Thoracic aorta (tissue), 2 donors: ENCODE results near the gene ANKRD11. TPM values are rescaled to one million over a fixed set of nuclear protein-coding genes. Genes with fewer than 3 reads are reported as not detected.
"Not testable (repeated sequence)": the region's sequence is repeated elsewhere in the genome, so short reads cannot be mapped to it uniquely, and the experiment has no call there.

Experiments used
- ATAC-seq: fragments of 150-250 bp; one replicate; pipeline ENCODE4 v1.8.0; 2017; ENCODE audit warnings: low read depth; ENCODE audit not compliant: insufficient number of reproducible peaks, low FRiP score
- DNase-seq: peaks from one replicate; pipeline ENCODE4 v3.0.0-alpha.2; 2020; ENCODE audit warnings: low spot score
- H3K27ac ChIP-seq, 2 donors: fragments of 200-600 bp; sonication (generic); 1 replicate in 1 of 2; 2 replicates in 1 of 2; pipeline ENCODE4 v1.5.1; 2016; ENCODE audit warnings: mild to moderate bottlenecking in 2 of 2, moderate library complexity in 2 of 2
- H3K27me3 ChIP-seq: fragments of 200-600 bp; sonication (generic); replicated peaks from 2 replicates; pipeline ENCODE4 v1.6.0; 2016; ENCODE audit warnings: mild to moderate bottlenecking; ENCODE audit not compliant: insufficient read depth
- H3K36me3 ChIP-seq: fragments of 200-600 bp; sonication (generic); one replicate; pipeline ENCODE4 v1.5.1; 2016
- H3K4me1 ChIP-seq, 2 donors: fragments of 200-600 bp; sonication (generic); 1 replicate in 1 of 2; 2 replicates in 1 of 2; pipeline versions ENCODE4 v1.5.1 to v1.6.0; 2016; ENCODE audit warnings: low read depth in 2 of 2, mild to moderate bottlenecking in 1 of 2; ENCODE audit not compliant: control insufficient read depth in 1 of 2
- H3K4me3 ChIP-seq: fragments of 200-600 bp; sonication (generic); 2 replicates; pipeline ENCODE4 v1.5.1; 2016; ENCODE audit warnings: mild to moderate bottlenecking
- H3K9me3 ChIP-seq: fragments of 200-600 bp; sonication (generic); 2 replicates; pipeline ENCODE4 v1.5.1; 2016
- CTCF ChIP-seq: fragments of 200-600 bp; sonication (generic); IDR thresholded peaks from one replicate; pipeline ENCODE4 v1.5.1; 2019; ENCODE audit warnings: antibody characterized with exemption
- total RNA-seq, 2 donors: library from RNA; depleted of rRNA; stranded (reverse); fragments of >200 nt; gene quantifications; one replicate each; pipeline versions ENCODE4 v1.1.0 to v1.2.3, GENCODE V29; 2016

ANKRD11 gene
- total RNA-seq, 2 donors from 2014 or later: 125 to 129 TPM

DNA sequence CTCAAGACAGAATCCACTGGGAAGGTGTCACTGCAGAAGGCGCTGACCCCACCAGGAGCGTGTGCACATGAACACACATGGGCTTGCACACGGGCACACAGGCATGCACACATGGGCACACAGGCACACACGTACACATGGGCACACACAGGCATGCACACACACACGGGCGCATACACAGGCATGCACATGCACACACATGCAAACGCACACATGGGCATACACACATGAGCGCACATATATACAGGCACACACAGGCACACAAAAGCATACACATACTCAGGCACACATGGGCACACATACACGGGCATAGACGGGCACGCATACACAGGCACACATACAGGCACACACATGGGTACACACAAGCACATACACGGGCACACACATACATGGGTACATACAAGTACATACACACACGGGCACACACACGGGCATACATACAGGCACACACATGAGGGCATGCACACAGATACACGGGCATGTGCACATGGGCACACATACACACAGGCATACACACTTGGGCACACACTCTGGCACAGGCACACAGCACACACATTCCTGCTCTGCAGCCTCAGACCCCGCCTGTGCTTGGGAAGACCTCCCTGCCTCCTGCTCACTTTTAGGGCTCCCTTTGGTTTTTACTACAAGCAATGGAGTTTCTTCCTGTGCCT, 186.0 kb downstream of the ANKRD11 start:
- no peak for TF ChIP-seq CTCF
- H3K4me1 ChIP-seq: peaks cover 28 to 31% of the 10 kb centered on the region in 2 donors
- no peaks in the 10 kb centered on the region for H3K9me3 ChIP-seq
- H3K27me3 ChIP-seq: no peaks in the 10 kb centered on the region
- DNase-seq (no peak), ATAC-seq (no peak)
- no peak overlapping the region for H3K4me3 ChIP-seq
- peaks cover 19% of the 10 kb centered on the region for H3K36me3 ChIP-seq
- H3K27ac ChIP-seq: no peak overlapping the region

GRCh38 chr16:89303617-89304016, 186.7 kb downstream of the ANKRD11 start:
- Histone ChIP-seq H3K4me3 (no peak overlapping the region), H3K36me3 (peaks cover 19% of the 10 kb centered on the region), H3K27ac (no peak overlapping the region), H3K9me3 (no peaks in the 10 kb centered on the region), H3K4me1 (peaks cover 28 to 31% of the 10 kb centered on the region in 2 donors), H3K27me3 (no peaks in the 10 kb centered on the region)
- TF ChIP-seq CTCF: no peak
- ATAC-seq (no peak), DNase-seq (no peak)

- Histone ChIP-seq H3K27me3 (no peaks in the 10 kb centered on the region), H3K27ac (peak overlapping the region; percentile 70 to 91), H3K4me1 (peaks cover 24 to 40% of the 10 kb centered on the region in 2 donors), H3K4me3 (no peak overlapping the region), H3K9me3 (no peaks in the 10 kb centered on the region), H3K36me3 (peaks cover 19% of the 10 kb centered on the region)
- DNase-seq (no peak), ATAC-seq (no peak)
- TF ChIP-seq CTCF: no peak
Measured at GRCh38 chr16:89300976-89301360, 189.4 kb downstream of the ANKRD11 start.

GRCh38 chr16:89300311-89300975, 189.9 kb downstream of the ANKRD11 start:
- H3K4me1 ChIP-seq: peaks cover 24 to 40% of the 10 kb centered on the region in 2 donors
- no peak overlapping the region for H3K4me3 ChIP-seq
- H3K36me3 ChIP-seq: peaks cover 19% of the 10 kb centered on the region
- H3K27me3 ChIP-seq: no peaks in the 10 kb centered on the region
- no peak for TF ChIP-seq CTCF
- H3K9me3 ChIP-seq: no peaks in the 10 kb centered on the region
- DNase-seq (no peak), ATAC-seq (peak; percentile 64)
- H3K27ac ChIP-seq: peak overlapping the region; percentile 70 to 91

DNA sequence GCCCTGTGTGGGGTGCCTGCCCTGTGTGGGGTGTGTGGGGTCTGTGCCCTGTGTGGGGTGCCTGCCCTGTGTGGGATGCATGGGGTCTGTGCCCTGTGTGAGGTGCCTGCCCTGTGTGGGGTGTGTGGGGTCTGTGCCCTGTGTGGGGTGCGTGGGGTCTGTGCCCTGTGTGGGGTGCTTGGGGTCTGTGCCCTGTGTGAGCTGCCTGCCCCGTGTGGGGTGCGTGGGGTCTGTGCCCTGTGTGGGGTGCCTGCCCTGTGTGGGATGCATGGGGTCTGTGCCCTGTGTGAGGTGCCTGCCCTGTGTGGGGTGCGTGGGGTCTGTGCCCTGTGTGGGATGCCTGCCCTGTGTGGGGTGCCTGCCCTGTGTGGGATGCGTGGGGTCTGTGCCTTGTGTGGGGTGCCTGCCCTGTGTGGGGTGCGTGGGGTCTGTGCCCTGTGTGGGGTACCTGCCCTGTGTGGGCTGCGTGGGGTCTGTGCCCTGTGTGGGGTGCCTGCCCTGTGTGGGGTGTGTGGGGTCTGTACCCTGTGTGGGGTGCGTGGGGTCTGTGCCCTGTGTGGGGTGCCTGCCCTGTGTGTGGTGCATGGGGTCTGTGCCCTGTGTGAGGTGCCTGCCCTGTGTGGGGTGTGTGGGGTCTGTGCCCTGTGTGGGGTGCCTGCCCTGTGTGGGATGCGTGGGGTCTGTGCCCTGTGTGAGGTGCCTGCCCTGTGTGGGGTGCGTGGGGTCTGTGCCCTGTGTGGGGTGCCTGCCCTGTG, 190.8 kb downstream of the ANKRD11 start:
- DNase-seq, ATAC-seq, H3K9me3 ChIP-seq, H3K4me3 ChIP-seq, H3K27me3 ChIP-seq: not testable (repeated sequence)
- Histone ChIP-seq H3K36me3 (peaks cover 11% of the 10 kb centered on the region), H3K27ac (peak overlapping the region; percentile 70 to 91), H3K4me1 (peaks cover 24 to 40% of the 10 kb centered on the region in 2 donors)
